Sigmoid colon (tissue), 7 donors: ENCODE measurements around the gene PDLIM1. TPM values are rescaled to one million over a fixed set of nuclear protein-coding genes. Genes with fewer than 3 reads are reported as not detected.

Experiments
- DNase-seq: peaks from one replicate; pipeline ENCODE4 v3.0.0-alpha.2; 2019
- H3K27ac ChIP-seq, 4 donors: fragments of 200-600 bp; sonication (generic); one replicate each; pipeline ENCODE4 v1.5.1; 2016 to 2019; ENCODE audit warnings: mild to moderate bottlenecking in 1 of 4
- H3K27me3 ChIP-seq, 3 donors: fragments of 200-600 bp; sonication (generic); one replicate each; pipeline ENCODE4 v1.5.1; 2019; ENCODE audit warnings: mild to moderate bottlenecking in 1 of 3
- H3K36me3 ChIP-seq, 4 donors: fragments of 200-600 bp; sonication (generic); one replicate each; pipeline ENCODE4 v1.5.1; 2016 to 2019
- H3K4me1 ChIP-seq, 4 donors: fragments of 200-600 bp; sonication (generic); one replicate each; pipeline ENCODE4 v1.5.1; 2017 to 2019
- H3K4me3 ChIP-seq, 4 donors: fragments of 200-600 bp; sonication (generic); one replicate each; pipeline ENCODE4 v1.5.1; 2017 to 2019; ENCODE audit warnings: mild to moderate bottlenecking in 2 of 4, moderate library complexity in 1 of 4
- H3K9me3 ChIP-seq, 4 donors: fragments of 200-600 bp in 3 of 4; sonication (generic) in 3 of 4; one replicate each; pipeline versions ENCODE4 v1.5.1 to v1.6.1; 2013 to 2019
- EP300 ChIP-seq, 4 donors: sonication (generic); formaldehyde crosslinking; IDR thresholded peaks; one replicate each; pipeline ENCODE4 v1.6.1; 2017; ENCODE audit warnings: antibody characterized with exemption in 4 of 4
- POLR2A ChIP-seq, 2 donors: fragments of 450-650 bp; IDR thresholded peaks; one replicate each; pipeline ENCODE4 v1.6.1; 2016; ENCODE audit warnings: antibody characterized with exemption in 2 of 2, mild to moderate bottlenecking in 2 of 2, moderate library complexity in 2 of 2
- POLR2AphosphoS5 ChIP-seq, 4 donors: sonication (generic); formaldehyde crosslinking; IDR thresholded peaks; one replicate each; pipeline ENCODE4 v1.6.1; 2017; ENCODE audit warnings: antibody characterized with exemption in 4 of 4
- WGBS, 2 donors: extraction: QIAGEN DNeasy Blood & Tissue Kit; methylation state at CpG; one replicate each; pipeline ENCODE4 v1.1.7; 2013; 5-methylcytosine and 5-hydroxymethylcytosine counted together
- intact Hi-C: fragments of 100-400 bp; cut with DNase I; formaldehyde crosslinking; loops from one replicate; pipeline ENCODE4 v1.15.1; 2023
- polyA plus RNA-seq, 3 donors: library from polyadenylated mRNA; stranded (reverse); fragments of 200-250 nt; gene quantifications; one replicate each; pipeline ENCODE4 v1.2.3, GENCODE V29; 2013
- total RNA-seq, 4 donors: library from RNA; depleted of rRNA; stranded (reverse); fragments of >200 nt; gene quantifications; one replicate each; pipeline ENCODE4 v1.1.0, GENCODE V29; 2016
- TF ChIP-seq, protein P1 (sequence below), 4 experiments: fragments of 450-650 bp in 3 of 4; fragments of 200-600 bp in 1 of 4; IDR thresholded peaks; one replicate each; pipeline ENCODE4 v1.5.1; 2016 to 2019; ENCODE audit warnings: antibody characterized with exemption in 4 of 4, mild to moderate bottlenecking in 3 of 4, moderate library complexity in 2 of 4
- donor health status: healthy with polysubstance abuse.
- donor health status: Bipolar disorder and iron deficiency.
- donor health status: healthy.

Gene PDLIM1
- total and polyA plus RNA-seq, 7 donors: 27.8 to 488 (median 75.3) TPM

DNA sequence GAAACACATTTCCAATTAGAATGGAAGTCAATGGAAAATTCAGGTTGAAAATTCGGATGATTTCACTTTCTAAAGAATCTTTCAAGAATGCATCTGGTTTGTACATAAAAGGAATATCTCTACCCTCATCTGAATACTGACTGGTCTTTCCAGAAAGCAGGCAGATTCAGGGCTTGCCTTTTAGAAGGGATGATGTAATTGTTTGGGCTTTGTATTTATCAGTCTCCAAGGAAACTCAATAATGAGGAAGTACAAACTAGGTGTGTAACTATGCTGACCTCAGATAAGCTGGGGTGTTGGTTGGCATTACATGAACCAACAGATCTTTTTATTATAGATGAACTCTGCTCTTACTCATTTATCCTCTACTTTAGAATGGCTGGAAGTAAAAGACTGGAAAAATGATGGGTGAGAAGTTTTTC lies 24.1 kb downstream of the PDLIM1 start:
- intact Hi-C loops: no loop called here
- Histone ChIP-seq H3K27ac (peak overlapping the region; percentile 22 to 74 (median 54)), H3K36me3 (no peaks in the 10 kb centered on the region), H3K9me3 (no peaks in the 10 kb centered on the region), H3K4me1 (peaks cover 0 to 18% (median 6%) of the 10 kb centered on the region in 4 donors), H3K27me3 (no peaks in the 10 kb centered on the region), H3K4me3 (no peak overlapping the region)
- TF ChIP-seq POLR2AphosphoS5 (IDR thresholded peaks at IDR 0.05) (peak in 2 of 4 donors; percentile 18 to 53), POLR2A (IDR thresholded peaks at IDR 0.05) (no peak)
- TF ChIP-seq, protein P1, sequence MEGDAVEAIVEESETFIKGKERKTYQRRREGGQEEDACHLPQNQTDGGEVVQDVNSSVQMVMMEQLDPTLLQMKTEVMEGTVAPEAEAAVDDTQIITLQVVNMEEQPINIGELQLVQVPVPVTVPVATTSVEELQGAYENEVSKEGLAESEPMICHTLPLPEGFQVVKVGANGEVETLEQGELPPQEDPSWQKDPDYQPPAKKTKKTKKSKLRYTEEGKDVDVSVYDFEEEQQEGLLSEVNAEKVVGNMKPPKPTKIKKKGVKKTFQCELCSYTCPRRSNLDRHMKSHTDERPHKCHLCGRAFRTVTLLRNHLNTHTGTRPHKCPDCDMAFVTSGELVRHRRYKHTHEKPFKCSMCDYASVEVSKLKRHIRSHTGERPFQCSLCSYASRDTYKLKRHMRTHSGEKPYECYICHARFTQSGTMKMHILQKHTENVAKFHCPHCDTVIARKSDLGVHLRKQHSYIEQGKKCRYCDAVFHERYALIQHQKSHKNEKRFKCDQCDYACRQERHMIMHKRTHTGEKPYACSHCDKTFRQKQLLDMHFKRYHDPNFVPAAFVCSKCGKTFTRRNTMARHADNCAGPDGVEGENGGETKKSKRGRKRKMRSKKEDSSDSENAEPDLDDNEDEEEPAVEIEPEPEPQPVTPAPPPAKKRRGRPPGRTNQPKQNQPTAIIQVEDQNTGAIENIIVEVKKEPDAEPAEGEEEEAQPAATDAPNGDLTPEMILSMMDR (IDR thresholded peaks at IDR 0.05): no peak
- DNase-seq: no peak
- 9 to 37% methylated on average over 1 of the region's 1 CpG for WGBS, 2 donors

- H3K4me3 ChIP-seq: no peak overlapping the region
- WGBS, 2 donors: 91 to 93% methylated on average over 8 of the region's 8 CpGs
- peaks cover 0 to 28% (median 13%) of the 10 kb centered on the region in 4 donors for H3K4me1 ChIP-seq
- DNase-seq: no peak
- H3K27me3 ChIP-seq: no peaks in the 10 kb centered on the region
- H3K36me3 ChIP-seq: no peaks in the 10 kb centered on the region
- TF ChIP-seq POLR2A (IDR thresholded peaks at IDR 0.05) (no peak), POLR2AphosphoS5 (IDR thresholded peaks at IDR 0.05) (no peak), EP300 (IDR thresholded peaks at IDR 0.05) (no peak)
- TF ChIP-seq, protein P1 (IDR thresholded peaks at IDR 0.05): no peak
- H3K27ac ChIP-seq: peak overlapping the region in 2 of 4 donors; percentile 51 to 74
- intact Hi-C loops: no loop called here
- no peaks in the 10 kb centered on the region for H3K9me3 ChIP-seq
These were observed 25.2 kb downstream of the PDLIM1 start for GRCh38 chr10:95265572-95265971.

- no peak overlapping the region for H3K27ac ChIP-seq
- H3K4me3 ChIP-seq: no peak overlapping the region
- intact Hi-C loops: no loop called here
- TF ChIP-seq POLR2AphosphoS5 (IDR thresholded peaks at IDR 0.05): no peak
- TF ChIP-seq EP300 (IDR thresholded peaks at IDR 0.05): no peak
- no peak for TF ChIP-seq POLR2A (IDR thresholded peaks at IDR 0.05)
- TF ChIP-seq, protein P1 (IDR thresholded peaks at IDR 0.05): no peak
- no peaks in the 10 kb centered on the region for H3K27me3 ChIP-seq
- peaks cover 0 to 34% (median 15%) of the 10 kb centered on the region in 4 donors for H3K4me1 ChIP-seq
- H3K9me3 ChIP-seq: no peaks in the 10 kb centered on the region
- WGBS, 2 donors: 30 to 64% methylated on average over 6 of the region's 6 CpGs
- H3K36me3 ChIP-seq: no peaks in the 10 kb centered on the region
- no peak for DNase-seq
These were observed 26.4 kb downstream of the PDLIM1 start for GRCh38 chr10:95264227-95265051.

DNA sequence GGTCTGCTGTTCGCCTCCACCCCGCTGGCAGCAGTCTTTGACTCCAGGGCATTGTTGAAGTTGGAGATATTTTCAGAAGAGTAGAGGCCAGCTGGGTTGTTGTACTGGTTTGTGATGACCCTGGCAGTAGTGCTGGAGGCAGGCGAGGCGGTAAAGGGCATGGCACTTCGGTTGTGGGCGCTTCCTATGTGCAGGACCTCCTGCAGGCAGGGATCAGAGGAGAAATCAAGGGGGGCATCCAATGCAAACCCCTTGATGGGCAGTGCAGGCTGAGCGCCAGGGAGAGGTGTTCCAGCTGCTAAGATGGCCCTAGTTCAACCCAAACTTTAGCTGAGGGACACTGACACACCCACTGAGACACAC lies 27.0 kb downstream of the PDLIM1 start:
- Histone ChIP-seq H3K27me3 (no peaks in the 10 kb centered on the region), H3K4me3 (no peak overlapping the region), H3K36me3 (no peaks in the 10 kb centered on the region), H3K4me1 (peaks cover 0 to 34% (median 15%) of the 10 kb centered on the region in 4 donors), H3K9me3 (no peaks in the 10 kb centered on the region), H3K27ac (no peak overlapping the region)
- intact Hi-C loops: no loop called here
- DNase-seq: no peak
- 84 to 90% methylated on average over 7 of the region's 7 CpGs for WGBS, 2 donors
- TF ChIP-seq, protein P1 (IDR thresholded peaks at IDR 0.05): no peak
- TF ChIP-seq EP300 (IDR thresholded peaks at IDR 0.05) (no peak), POLR2AphosphoS5 (IDR thresholded peaks at IDR 0.05) (no peak), POLR2A (IDR thresholded peaks at IDR 0.05) (no peak)
